Neuronal stem cell (in vitro differentiated cells): ENCODE results near the gene DDB1.

ENCODE experiments used
- DNase-seq: peaks from one replicate; pipeline ENCODE4 v3.0.0-alpha.2; 2013; ENCODE audit warnings: low spot score
- H2AFZ ChIP-seq: one replicate; pipeline ENCODE4 v1.6.1; 2013; ENCODE audit warnings: mild to moderate bottlenecking, low read length, inconsistent platforms
- H2AK5ac ChIP-seq: 2 replicates; pipeline ENCODE4 v1.6.1; 2013; ENCODE audit warnings: low read depth, mild to moderate bottlenecking, inconsistent platforms, low read length, moderate library complexity, mixed read lengths
- H2BK120ac ChIP-seq: 2 replicates; pipeline ENCODE4 v1.6.1; 2013; ENCODE audit warnings: low read depth, mild to moderate bottlenecking, inconsistent platforms, low read length, moderate library complexity, mixed read lengths
- H2BK12ac ChIP-seq: one replicate; pipeline ENCODE4 v1.6.1; 2013; ENCODE audit warnings: low read length, inconsistent platforms
- H2BK15ac ChIP-seq: 2 replicates; pipeline ENCODE4 v1.6.1; 2013; ENCODE audit warnings: mild to moderate bottlenecking, low read length, inconsistent platforms, mixed read lengths
- H2BK5ac ChIP-seq: one replicate; pipeline ENCODE4 v1.6.1; 2013; ENCODE audit warnings: inconsistent platforms, mild to moderate bottlenecking, low read length, moderate library complexity
- H3K14ac ChIP-seq: one replicate; pipeline ENCODE4 v1.6.1; 2013; ENCODE audit warnings: low read length, inconsistent platforms
- H3K18ac ChIP-seq: 2 replicates; pipeline ENCODE4 v1.6.1; 2013; ENCODE audit warnings: low read length, inconsistent platforms
- H3K23ac ChIP-seq: 2 replicates; pipeline ENCODE4 v1.6.1; 2013; ENCODE audit warnings: low read depth, mild to moderate bottlenecking, mixed read lengths, low read length, inconsistent platforms; ENCODE audit not compliant: poor library complexity
- H3K27ac ChIP-seq: replicated peaks from 3 replicates; pipeline ENCODE4 v1.5.1; 2013; ENCODE audit warnings: low read length, inconsistent platforms
- H3K27me3 ChIP-seq, 3 experiments: 2 replicates each; pipeline ENCODE4 v1.6.1; 2013; ENCODE audit warnings: low read length in 3 of 3, mild to moderate bottlenecking in 2 of 3, inconsistent platforms in 1 of 3, low read depth in 1 of 3, mixed read lengths in 1 of 3, moderate library complexity in 1 of 3; ENCODE audit not compliant: control insufficient read depth in 3 of 3, insufficient read depth in 3 of 3
- H3K36me3 ChIP-seq, 2 donors: replicated peaks in 1 of 2; 2 replicates each; pipeline ENCODE4 v1.6.1; 2013; ENCODE audit warnings: low read length in 2 of 2; ENCODE audit not compliant: control insufficient read depth in 2 of 2, insufficient read depth in 2 of 2
- H3K4ac ChIP-seq: 2 replicates; pipeline ENCODE4 v1.6.1; 2013; ENCODE audit warnings: inconsistent platforms, mild to moderate bottlenecking, low read length, moderate library complexity
- H3K4me1 ChIP-seq, 2 donors: 1 replicate in 1 of 2; 2 replicates in 1 of 2; pipeline ENCODE4 v1.6.1; 2013; ENCODE audit warnings: low read length in 2 of 2, low read depth in 1 of 2; ENCODE audit not compliant: control insufficient read depth in 2 of 2, insufficient read depth in 1 of 2
- H3K4me2 ChIP-seq: one replicate; pipeline ENCODE4 v1.6.1; 2013; ENCODE audit warnings: mild to moderate bottlenecking, low read length, inconsistent platforms; ENCODE audit not compliant: insufficient read depth, poor library complexity, severe bottlenecking
- H3K4me3 ChIP-seq, 2 donors: 2 replicates each; pipeline ENCODE4 v1.5.1; 2013; ENCODE audit warnings: low read length in 2 of 2, mild to moderate bottlenecking in 2 of 2, inconsistent platforms in 1 of 2, moderate library complexity in 1 of 2
- H3K79me1 ChIP-seq: one replicate; pipeline ENCODE4 v1.6.1; 2013; ENCODE audit warnings: low read depth, mild to moderate bottlenecking, inconsistent platforms, low read length, moderate library complexity
- H3K9ac ChIP-seq: one replicate; pipeline ENCODE4 v1.6.1; 2013; ENCODE audit warnings: mild to moderate bottlenecking, low read depth, low read length, inconsistent platforms; ENCODE audit not compliant: poor library complexity
- H3K9me3 ChIP-seq, 2 donors: replicated peaks in 1 of 2; 2 replicates each; pipeline versions ENCODE3 to v1.6.1; 2013; ENCODE audit warnings: low read length in 2 of 2, mild to moderate bottlenecking in 2 of 2, inconsistent platforms in 1 of 2, low read depth in 1 of 2, mixed read lengths in 1 of 2, moderate library complexity in 1 of 2; ENCODE audit not compliant: control insufficient read depth in 2 of 2, insufficient read depth in 1 of 2
- H4K8ac ChIP-seq: one replicate; pipeline ENCODE4 v1.6.1; 2013; ENCODE audit warnings: low read depth, mild to moderate bottlenecking, inconsistent platforms, low read length, moderate library complexity
- H4K91ac ChIP-seq: one replicate; pipeline ENCODE4 v1.6.1; 2013; ENCODE audit warnings: low read length, low read depth, mild to moderate bottlenecking, inconsistent platforms; ENCODE audit not compliant: poor library complexity
- WGBS, 2 donors: extraction: QIAGEN DNeasy Blood & Tissue Kit; methylation state at CpG; one replicate each; pipeline ENCODE4 v1.1.7; 2013; ENCODE audit warnings: missing lambda C conversion rate in 2 of 2, mixed read lengths in 1 of 2; ENCODE audit not compliant: insufficient read length in 2 of 2, insufficient replicate concordance in 1 of 2; ENCODE audit errors: extremely low coverage in 2 of 2; 5-methylcytosine and 5-hydroxymethylcytosine counted together

Gene DDB1

GRCh38 chr11:61345954-61346843 lies 13.3 kb upstream of the DDB1 start:
- no CpG with 5 or more reads among the region's 14 CpGs for WGBS, 2 donors
- no peak overlapping the region for H2BK5ac ChIP-seq
- no peak for DNase-seq
- H2AK5ac ChIP-seq, result no peak overlapping the region
- no peak overlapping the region for H3K4me3 ChIP-seq
- no peak overlapping the region for H4K8ac ChIP-seq
- no peak overlapping the region for H2BK120ac ChIP-seq
- H3K27me3 ChIP-seq, result no peaks in the 10 kb centered on the region
- H3K4me1 ChIP-seq, result no peaks in the 10 kb centered on the region
- H3K18ac ChIP-seq, result no peak overlapping the region
- H3K4me2 ChIP-seq, result no peak overlapping the region
- H2AFZ ChIP-seq, result no peak overlapping the region
- H3K14ac ChIP-seq, result no peak overlapping the region
- no peak overlapping the region for H3K27ac ChIP-seq
- H3K36me3 ChIP-seq, result peaks cover 23 to 87% of the 10 kb centered on the region in 2 donors
- no peak overlapping the region for H3K9ac ChIP-seq
- no peak overlapping the region for H2BK15ac ChIP-seq
- H4K91ac ChIP-seq, result no peak overlapping the region
- no peak overlapping the region for H2BK12ac ChIP-seq
- H3K9me3 ChIP-seq, result no peaks in the 10 kb centered on the region
- no peak overlapping the region for H3K23ac ChIP-seq
- no peaks in the 10 kb centered on the region for H3K79me1 ChIP-seq
- no peak overlapping the region for H3K4ac ChIP-seq

GRCh38 chr11:61345170-61345610 lies 12.3 kb upstream of the DDB1 start:
- no peaks in the 10 kb centered on the region for H3K9me3 ChIP-seq
- peak overlapping the region; percentile 20 for H3K23ac ChIP-seq
- H3K4me3 ChIP-seq, result no peak overlapping the region
- no peak overlapping the region for H2BK12ac ChIP-seq
- no peak overlapping the region for H3K18ac ChIP-seq
- no peak overlapping the region for H3K4ac ChIP-seq
- no peak overlapping the region for H3K4me2 ChIP-seq
- no peaks in the 10 kb centered on the region for H3K79me1 ChIP-seq
- no peak overlapping the region for H3K14ac ChIP-seq
- H3K27me3 ChIP-seq, result no peaks in the 10 kb centered on the region
- H2AK5ac ChIP-seq, result no peak overlapping the region
- H3K9ac ChIP-seq, result peak overlapping the region; percentile 17
- no peak for DNase-seq
- H2BK15ac ChIP-seq, result no peak overlapping the region
- H3K4me1 ChIP-seq, result no peaks in the 10 kb centered on the region
- no peak overlapping the region for H2AFZ ChIP-seq
- peaks cover 19 to 78% of the 10 kb centered on the region in 2 donors for H3K36me3 ChIP-seq
- no peak overlapping the region for H3K27ac ChIP-seq
- H4K8ac ChIP-seq, result no peak overlapping the region
- H2BK5ac ChIP-seq, result no peak overlapping the region
- no peak overlapping the region for H2BK120ac ChIP-seq
- WGBS, 2 donors, result no CpG with 5 or more reads among the region's 4 CpGs
- no peak overlapping the region for H4K91ac ChIP-seq

GRCh38 chr11:61343792-61344745 lies 11.2 kb upstream of the DDB1 start:
- Histone ChIP-seq H3K4ac (no peak overlapping the region), H4K8ac (no peak overlapping the region), H2BK12ac (no peak overlapping the region), H3K14ac (no peak overlapping the region), H3K36me3 (peaks cover 15 to 75% of the 10 kb centered on the region in 2 donors), H3K79me1 (no peaks in the 10 kb centered on the region), H3K4me3 (no peak overlapping the region), H2BK120ac (no peak overlapping the region), H3K9ac (no peak overlapping the region), H2AK5ac (no peak overlapping the region), H3K4me2 (no peak overlapping the region), H2AFZ (no peak overlapping the region), H3K27me3 (no peaks in the 10 kb centered on the region), H3K4me1 (no peaks in the 10 kb centered on the region), H3K18ac (no peak overlapping the region), H3K9me3 (no peaks in the 10 kb centered on the region), H2BK15ac (no peak overlapping the region), H3K23ac (peak overlapping the region; percentile 55), H3K27ac (no peak overlapping the region), H4K91ac (no peak overlapping the region), H2BK5ac (no peak overlapping the region)
- WGBS, 2 donors, result no CpG with 5 or more reads among the region's 29 CpGs
- no peak for DNase-seq
